Superior temporal gyrus (tissue), 1 donor: ENCODE data around the gene GTF3C5.
"Not testable (repeated sequence)": the region's sequence is repeated elsewhere in the genome, so short reads cannot be mapped to it uniquely, and the experiment has no call there.

Experiments
- DNase-seq: peaks from one replicate; pipeline ENCODE4 v3.0.0-alpha.2; 2016; ENCODE audit errors: extremely low spot score

The GTF3C5 gene

GRCh38 chr9:133054194-133054890 lies 23.5 kb downstream of the GTF3C5 start:
- no peak for DNase-seq

GRCh38 chr9:133054966-133055365 lies 24.2 kb downstream of the GTF3C5 start:
- DNase-seq = no peak

- DNase-seq = no peak
Measured at GRCh38 chr9:133055788-133056420, 25.1 kb downstream of the GTF3C5 start.

- DNase-seq = no peak
Measured at GRCh38 chr9:133056533-133056932, 25.7 kb downstream of the GTF3C5 start.

- DNase-seq = no peak
Measured at GRCh38 chr9:133057006-133057405, 26.2 kb downstream of the GTF3C5 start.

- DNase-seq = no peak
Measured at GRCh38 chr9:133057553-133057952, 26.8 kb downstream of the GTF3C5 start.

GRCh38 chr9:133058071-133058470 lies 27.3 kb downstream of the GTF3C5 start:
- DNase-seq = no peak

GRCh38 chr9:133058550-133059320 lies 27.9 kb downstream of the GTF3C5 start:
- no peak for DNase-seq

- no peak for DNase-seq
Measured at GRCh38 chr9:133059623-133060022, 28.8 kb downstream of the GTF3C5 start.

GRCh38 chr9:133060417-133060841 lies 29.6 kb downstream of the GTF3C5 start:
- no peak for DNase-seq

- not testable (repeated sequence) for DNase-seq
Measured at GRCh38 chr9:133061019-133061763, 30.4 kb downstream of the GTF3C5 start.

- DNase-seq = not testable (repeated sequence)
Measured at GRCh38 chr9:133061764-133062145, 31.0 kb downstream of the GTF3C5 start, which contains the start of gene CEL. TSS of gene CEL (plus strand) at chr9:133061981. CDS start at chr9:133062003, 22 bp downstream.

GRCh38 chr9:133062569-133062968 lies 31.8 kb downstream of the GTF3C5 start:
- DNase-seq = not testable (repeated sequence)

- no peak for DNase-seq
Measured at GRCh38 chr9:133063159-133063499, 32.3 kb downstream of the GTF3C5 start.

- no peak for DNase-seq
Measured at GRCh38 chr9:133063500-133064231, 32.9 kb downstream of the GTF3C5 start.

GRCh38 chr9:133064241-133065069 lies 33.7 kb downstream of the GTF3C5 start:
- DNase-seq = no peak

GRCh38 chr9:133065070-133065388 lies 34.2 kb downstream of the GTF3C5 start:
- no peak for DNase-seq

- DNase-seq = no peak
Measured at GRCh38 chr9:133066181-133066983, 35.6 kb downstream of the GTF3C5 start.

GRCh38 chr9:133067006-133067405 lies 36.2 kb downstream of the GTF3C5 start:
- no peak for DNase-seq

GRCh38 chr9:133067813-133068212 lies 37.0 kb downstream of the GTF3C5 start:
- DNase-seq = no peak
